ENCODE data around the gene TJP2. TPM values are rescaled to one million over a fixed set of nuclear protein-coding genes. Genes with fewer than 3 reads are reported as not detected.

The TJP2 gene
- total and polyA plus RNA-seq, 2 of the 4 experiments (the other 2 are of a cell fraction): 38.3 to 49.3 TPM

- Histone ChIP-seq H4K8ac (ENCODE audit: low read depth in 2 of 2, low read length in 2 of 2) (no peak overlapping the region), H2AFZ (replicated peaks; ENCODE audit: low read length, poor library complexity) (no peak overlapping the region), H3K4me1 (ENCODE audit: control insufficient read depth, insufficient read depth, low read length) (no peaks in the 10 kb centered on the region), H2BK5ac (ENCODE audit: low read depth, low read length, poor library complexity, severe bottlenecking) (no peak overlapping the region), H3K18ac (ENCODE audit: low read depth, low read length) (no peak overlapping the region), H3K14ac (replicated peaks; ENCODE audit: low read depth, low read length) (no peak overlapping the region), H3K9me1 (ENCODE audit: insufficient read depth, low read length) (peaks cover 3% of the 10 kb centered on the region; the same call in 1 of the 2 replicates), H3K79me1 (ENCODE audit: low read depth in 1 of 2, low read length in 2 of 2) (peaks cover 0 to 3% of the 10 kb centered on the region in 2 experiments; a peak in 2 of 4 replicates), H2BK120ac (ENCODE audit: low read depth, low read length) (no peak overlapping the region), H3K56ac (ENCODE audit: extremely low read depth, insufficient read depth, low read length) (no peak overlapping the region), H4K91ac (ENCODE audit: insufficient read depth, low read depth, low read length) (no peak overlapping the region), H4K5ac (ENCODE audit: low read depth, low read length) (no peak overlapping the region), H3K23ac (ENCODE audit: low read depth, low read length) (no peak overlapping the region), H3K27me3 (ENCODE audit: control insufficient read depth, insufficient read depth, low read length) (no peaks in the 10 kb centered on the region), H3K27ac (ENCODE audit: insufficient read depth, low read length) (no peak overlapping the region), H3K4me2 (ENCODE audit: low read depth, low read length) (no peak overlapping the region), H2BK15ac (ENCODE audit: low read depth, low read length) (no peak overlapping the region), H3K4ac (ENCODE audit: low read depth, low read length) (no peak overlapping the region), H3K36me3 (ENCODE audit: control insufficient read depth, insufficient read depth, low read length) (peaks cover 23% of the 10 kb centered on the region), H3K4me3 (ENCODE audit: insufficient read depth, low read depth, low read length) (no peak overlapping the region), H4K20me1 (ENCODE audit: insufficient read depth, low read length) (no peaks in the 10 kb centered on the region), H3K9ac (ENCODE audit: low read depth, low read length) (no peak overlapping the region), H2AK9ac (replicated peaks; ENCODE audit: low read depth, low read length, poor library complexity) (no peak overlapping the region), H3K9me3 (ENCODE audit: control insufficient read depth, insufficient read depth, low read length) (no peaks in the 10 kb centered on the region), H2AK5ac (ENCODE audit: low read depth, low read length) (no peak overlapping the region), H2BK20ac (ENCODE audit: low read depth, low read length) (no peak overlapping the region)
- ChIA-PET POLR2A (ENCODE audit: unreplicated experiment) (no interaction called here), CTCF (no interaction called here)
- dilution Hi-C loops (cut with HindIII; ENCODE audit: low sequenced_read_pairs, unreplicated experiment) (no loop called here), intact Hi-C loops (cut with micrococcal nuclease) (no loop called here), in situ Hi-C loops (cut with MboI; ENCODE audit: low sequenced_read_pairs) (no loop called here)
- TF ChIP-seq MAZ (IDR thresholded peaks at IDR 0.05; ENCODE audit: borderline replicate concordance, low read depth, low read length) (no peak), MXI1 (IDR thresholded peaks at IDR 0.05; ENCODE audit: borderline replicate concordance, low read depth, low read length) (no peak), RCOR1 (IDR thresholded peaks at IDR 0.05; ENCODE audit: insufficient replicate concordance, low read length) (no peak), FOS (IDR thresholded peaks at IDR 0.05; ENCODE audit: low read depth, low read length) (no peak), BHLHE40 (IDR thresholded peaks at IDR 0.05; ENCODE audit: low read depth, low read length) (no peak), RAD21 (IDR thresholded peaks at IDR 0.05; ENCODE audit: low read length) (no peak), CTCF (conservative IDR thresholded peaks at IDR 0.05; ENCODE audit: low read depth, low read length) (no peak), SMC3 (IDR thresholded peaks at IDR 0.05; ENCODE audit: low read depth, low read length) (no peak), CEBPB (IDR thresholded peaks at IDR 0.05; ENCODE audit: low read depth, low read length) (no peak), CHD1 (IDR thresholded peaks at IDR 0.05; ENCODE audit: low read depth, low read length) (no peak), RFX5 (IDR thresholded peaks at IDR 0.05; ENCODE audit: low read depth, low read length) (no peak), MAFK (IDR thresholded peaks at IDR 0.05; ENCODE audit: low read depth, low read length) (no peak), USF2 (IDR thresholded peaks at IDR 0.05; ENCODE audit: low read depth, low read length) (no peak), ELK1 (IDR thresholded peaks at IDR 0.05; ENCODE audit: borderline replicate concordance, low read depth, low read length) (no peak), NFE2L2 (IDR thresholded peaks at IDR 0.05; ENCODE audit: low read depth, low read length) (no peak), POLR2A (IDR thresholded peaks at IDR 0.05; ENCODE audit: low read depth, low read length) (no peak)
- ATAC-seq (ENCODE audit: low read depth): no peak
- DNase-seq: no peak
- BruUV-seq (replicated peaks): no TSS peak
- WGBS, 2 experiments (ENCODE audit: extremely low coverage in 2 of 2, insufficient read length in 1 of 2): no CpG with 5 or more reads among the region's 5 CpGs
Measured at GRCh38 chr9:69229367-69229766, 55.3 kb downstream of the TJP2 start.
